Chondrocyte (in vitro differentiated cells): ENCODE data around the gene APMAP. TPM values are rescaled to one million over a fixed set of nuclear protein-coding genes. Genes with fewer than 3 reads are reported as not detected.

Source experiments
- DNase-seq: peaks from one replicate; pipeline ENCODE4 v3.0.0; 2021; ENCODE audit warnings: mixed read lengths, low spot score
- H3K27ac Mint-ChIP-seq: one replicate; pipeline ENCODE4 v1.8.0; 2021; ENCODE audit warnings: mild to moderate bottlenecking, moderate library complexity, mixed read lengths; ENCODE audit not compliant: unreplicated experiment
- H3K27me3 Mint-ChIP-seq: 2 replicates; pipeline ENCODE4 v1.8.0; 2021; ENCODE audit warnings: low read depth, mixed read lengths
- H3K36me3 Mint-ChIP-seq: 2 replicates; pipeline ENCODE4 v1.8.0; 2021; ENCODE audit warnings: low read depth, mixed read lengths
- H3K4me1 Mint-ChIP-seq: 2 replicates; pipeline ENCODE4 v1.8.0; 2021; ENCODE audit warnings: low read depth, mild to moderate bottlenecking, mixed read lengths
- H3K4me3 Mint-ChIP-seq: one replicate; pipeline ENCODE4 v1.8.0; 2021; ENCODE audit warnings: mild to moderate bottlenecking, moderate library complexity, mixed read lengths; ENCODE audit not compliant: unreplicated experiment
- H3K9me3 Mint-ChIP-seq: 2 replicates; pipeline ENCODE4 v1.8.0; 2021; ENCODE audit warnings: low read depth, mixed read lengths
- CTCF ChIP-seq: fragments of 200-600 bp; sonication (generic); IDR thresholded peaks from 2 replicates; pipeline ENCODE4 v1.5.0; 2021; ENCODE audit warnings: antibody characterized with exemption, mild to moderate bottlenecking, moderate library complexity
- total RNA-seq: library from RNA; stranded (reverse); gene quantifications from 3 replicates; pipeline ENCODE4 v1.2.1, GENCODE V29; 2021

APMAP gene
- total RNA-seq, 1 donor from 2014 or later = 82.2 TPM

GRCh38 chr20:25038591-25039015 is 46.1 kb upstream of the APMAP start:
- Mint-ChIP-seq H3K9me3 (no peaks in the 10 kb centered on the region), H3K4me3 (no peak overlapping the region), H3K27me3 (no peaks in the 10 kb centered on the region), H3K4me1 (peaks cover 44% of the 10 kb centered on the region), H3K27ac (no peak overlapping the region), H3K36me3 (no peaks in the 10 kb centered on the region)
- peak; percentile 61 for DNase-seq
- TF ChIP-seq CTCF = no peak

- Mint-ChIP-seq H3K4me3 (no peak overlapping the region), H3K4me1 (peaks cover 49% of the 10 kb centered on the region), H3K36me3 (no peaks in the 10 kb centered on the region), H3K27me3 (no peaks in the 10 kb centered on the region), H3K27ac (no peak overlapping the region), H3K9me3 (no peaks in the 10 kb centered on the region)
- peak; percentile 2 for DNase-seq
- TF ChIP-seq CTCF = no peak
These were observed 45.5 kb upstream of the APMAP start for GRCh38 chr20:25038103-25038410.

GRCh38 chr20:25037288-25038102 is 44.9 kb upstream of the APMAP start:
- TF ChIP-seq CTCF = no peak
- Mint-ChIP-seq H3K9me3 (no peaks in the 10 kb centered on the region), H3K4me1 (peaks cover 55% of the 10 kb centered on the region), H3K36me3 (no peaks in the 10 kb centered on the region), H3K27me3 (no peaks in the 10 kb centered on the region), H3K4me3 (no peak overlapping the region), H3K27ac (no peak overlapping the region)
- DNase-seq = peak; percentile 51

- peak; percentile 2 for DNase-seq
- peak overlapping the region; percentile 22 for H3K4me3 Mint-ChIP-seq
- H3K9me3 Mint-ChIP-seq = no peaks in the 10 kb centered on the region
- H3K27me3 Mint-ChIP-seq = no peaks in the 10 kb centered on the region
- no peaks in the 10 kb centered on the region for H3K36me3 Mint-ChIP-seq
- peaks cover 57% of the 10 kb centered on the region for H3K4me1 Mint-ChIP-seq
- no peak overlapping the region for H3K27ac Mint-ChIP-seq
- TF ChIP-seq CTCF = no peak
These were observed 43.9 kb upstream of the APMAP start for GRCh38 chr20:25036331-25036936.

- H3K27me3 Mint-ChIP-seq = no peaks in the 10 kb centered on the region
- H3K4me1 Mint-ChIP-seq = peaks cover 57% of the 10 kb centered on the region
- TF ChIP-seq CTCF = no peak
- H3K36me3 Mint-ChIP-seq = no peaks in the 10 kb centered on the region
- DNase-seq = peak; percentile 2
- H3K27ac Mint-ChIP-seq = no peak overlapping the region
- no peaks in the 10 kb centered on the region for H3K9me3 Mint-ChIP-seq
- no peak overlapping the region for H3K4me3 Mint-ChIP-seq
These were observed 43.4 kb upstream of the APMAP start for GRCh38 chr20:25035921-25036320.
